Activated naive CD4-positive, alpha-beta T cell treated with anti-CD3 and anti-CD28 coated beads for 36 hours (primary cell): Measurements from ENCODE around the gene CLCN5. TPM values are rescaled to one million over a fixed set of nuclear protein-coding genes. Genes with fewer than 3 reads are reported as not detected.

Experiments
- CTCF ChIA-PET: fragments of 350-600 bp; sonication (Branson Sonifier 250); formaldehyde crosslinking; loops from one replicate; lab custom pipeline; 2021; ENCODE audit warnings: antibody characterized with exemption; lab: Charles Lee
- DNase-seq: peaks from one replicate; pipeline ENCODE4 v3.0.0-alpha.2; 2020
- H3K27ac Mint-ChIP-seq: one replicate; pipeline ENCODE4 v1.8.0; 2021; ENCODE audit warnings: mild to moderate bottlenecking, mixed read lengths
- H3K27me3 Mint-ChIP-seq: one replicate; pipeline ENCODE4 v1.8.0; 2021; ENCODE audit warnings: low read depth, mixed read lengths
- H3K36me3 Mint-ChIP-seq: one replicate; pipeline ENCODE4 v1.8.0; 2021; ENCODE audit warnings: low read depth, mixed read lengths
- H3K4me1 Mint-ChIP-seq: one replicate; pipeline ENCODE4 v1.8.0; 2021; ENCODE audit warnings: low read depth, mixed read lengths
- H3K4me3 Mint-ChIP-seq: one replicate; pipeline ENCODE4 v1.8.0; 2021; ENCODE audit warnings: mild to moderate bottlenecking, moderate library complexity, mixed read lengths
- H3K9me3 Mint-ChIP-seq: one replicate; pipeline ENCODE4 v1.8.0; 2021; ENCODE audit warnings: mixed read lengths
- intact Hi-C: fragments of 100-400 bp; cut with micrococcal nuclease; formaldehyde crosslinking; loops from one replicate; pipeline ENCODE4 v1.15.1; 2023
- total RNA-seq, 2 experiments: library from RNA; stranded (reverse); gene quantifications; one replicate each; pipeline ENCODE4 v1.2.3, GENCODE V29; 2021

CLCN5 gene
- 1 to 10 TPM; 2.6 to 3.6 TPM for total RNA-seq

- CTCF ChIA-PET: interaction anchor here (0.9 to 3.8 kb wide), 4 partner anchors 39 to 658 kb away, joined by 4 to 23 read pairs (median 8); partner anchors contain the start of gene USP27X
- H3K4me3 Mint-ChIP-seq: peak within 1 kb of the TSS; percentile 73
- peaks cover 7% of the 10 kb centered on the region for H3K4me1 Mint-ChIP-seq
- no peaks in the 10 kb centered on the region for H3K27me3 Mint-ChIP-seq
- no peaks in the 10 kb centered on the region for H3K9me3 Mint-ChIP-seq
- peaks cover 13% of the 10 kb centered on the region for H3K36me3 Mint-ChIP-seq
- H3K27ac Mint-ChIP-seq: peak within 1 kb of the TSS; percentile 76
- intact Hi-C loops: loop anchor here (1.0 to 10.0 kb wide), 5 partner anchors 43 to 1118 kb away; partner anchors contain the start of genes CCNB3, HDAC6 and USP27X
- peak; percentile 95 for DNase-seq
Measured at GRCh38 chrX:49922291-49923241, at the start of gene CLCN5. CLCN5 (plus strand) TSS chrX:49922596; CDS start chrX:49925299, 2,703 bp downstream.

GRCh38 chrX:49876750-49877149 lies 45.6 kb upstream of the CLCN5 start:
- DNase-seq: peak; percentile 45
- H3K9me3 Mint-ChIP-seq: no peaks in the 10 kb centered on the region
- intact Hi-C loops: loop anchor here (1.0 to 5.0 kb wide), 6 partner anchors 36 to 944 kb away; partner anchors contain the start of genes GPKOW and PRICKLE3
- no peaks in the 10 kb centered on the region for H3K27me3 Mint-ChIP-seq
- H3K27ac Mint-ChIP-seq: peak overlapping the region; percentile 41
- peaks cover 1% of the 10 kb centered on the region for H3K36me3 Mint-ChIP-seq
- peaks cover 24% of the 10 kb centered on the region for H3K4me1 Mint-ChIP-seq
- H3K4me3 Mint-ChIP-seq: no peak overlapping the region
- CTCF ChIA-PET: interaction anchor here (0.8 to 3.3 kb wide), 3 partner anchors 39 to 114 kb away, joined by 3 to 16 read pairs (median 3); no protein-coding TSS in a partner anchor

- Mint-ChIP-seq H3K27ac (no peak overlapping the region), H3K4me1 (peaks cover 28% of the 10 kb centered on the region), H3K27me3 (no peaks in the 10 kb centered on the region), H3K36me3 (peaks cover 1% of the 10 kb centered on the region), H3K4me3 (no peak overlapping the region), H3K9me3 (no peaks in the 10 kb centered on the region)
- intact Hi-C loops: loop anchor here (1.0 to 5.0 kb wide), 5 partner anchors 116 to 945 kb away; partner anchors contain the start of genes GPKOW and PRICKLE3
- no peak for DNase-seq
- CTCF ChIA-PET: interaction anchor here (0.6 to 3.3 kb wide), 5 partner anchors 40 to 723 kb away, joined by 3 to 16 read pairs (median 3); no protein-coding TSS in a partner anchor
Measured at GRCh38 chrX:49877397-49878101, 44.8 kb upstream of the CLCN5 start.

GRCh38 chrX:49878128-49878833 lies 44.1 kb upstream of the CLCN5 start:
- H3K9me3 Mint-ChIP-seq: no peaks in the 10 kb centered on the region
- peaks cover 1% of the 10 kb centered on the region for H3K36me3 Mint-ChIP-seq
- no peak for DNase-seq
- peak overlapping the region; percentile 66 for H3K4me3 Mint-ChIP-seq
- intact Hi-C loops: loop anchor here (5.0 kb wide), 4 partner anchors 691 to 946 kb away; partner anchors contain the start of genes GPKOW and PRICKLE3
- no peaks in the 10 kb centered on the region for H3K27me3 Mint-ChIP-seq
- H3K4me1 Mint-ChIP-seq: peaks cover 32% of the 10 kb centered on the region
- H3K27ac Mint-ChIP-seq: peak overlapping the region; percentile 76
- CTCF ChIA-PET: interaction anchor here (0.6 to 3.3 kb wide), 5 partner anchors 40 to 723 kb away, joined by 3 to 16 read pairs (median 3); partner anchors contain the start of gene CLCN5

GRCh38 chrX:49878834-49879655 lies 43.4 kb upstream of the CLCN5 start, which contains the start of gene USP27X:
USP27X (plus strand) TSS chrX:49879484; CDS start chrX:49880308, 824 bp downstream.
- intact Hi-C loops: loop anchor here (1.0 to 5.0 kb wide), 5 partner anchors 43 to 947 kb away; partner anchors contain the start of genes CLCN5, GPKOW and PRICKLE3
- H3K9me3 Mint-ChIP-seq: no peaks in the 10 kb centered on the region
- peaks cover 1% of the 10 kb centered on the region for H3K36me3 Mint-ChIP-seq
- H3K4me3 Mint-ChIP-seq: peak within 1 kb of the TSS; percentile 74
- H3K27ac Mint-ChIP-seq: peak within 1 kb of the TSS; percentile 76
- H3K27me3 Mint-ChIP-seq: no peaks in the 10 kb centered on the region
- CTCF ChIA-PET: interaction anchor here (0.6 to 3.3 kb wide), 4 partner anchors 40 to 979 kb away, joined by 3 to 16 read pairs (median 6); partner anchors contain the start of gene CLCN5
- H3K4me1 Mint-ChIP-seq: peaks cover 32% of the 10 kb centered on the region
- peak; percentile 77 for DNase-seq

GRCh38 chrX:49879656-49880277 lies 42.6 kb upstream of the CLCN5 start:
- H3K4me3 Mint-ChIP-seq: peak overlapping the region; percentile 74
- H3K27me3 Mint-ChIP-seq: no peaks in the 10 kb centered on the region
- DNase-seq: peak; percentile 7
- intact Hi-C loops: loop anchor here (1.0 to 5.0 kb wide), 5 partner anchors 43 to 947 kb away; partner anchors contain the start of genes CLCN5, GPKOW and PRICKLE3
- peaks cover 32% of the 10 kb centered on the region for H3K4me1 Mint-ChIP-seq
- CTCF ChIA-PET: interaction anchor here (1.4 to 2.3 kb wide), 2 partner anchors 41 to 42 kb away, joined by 3 to 8 read pairs; partner anchors contain the start of gene CLCN5
- peaks cover 1% of the 10 kb centered on the region for H3K36me3 Mint-ChIP-seq
- H3K9me3 Mint-ChIP-seq: no peaks in the 10 kb centered on the region
- H3K27ac Mint-ChIP-seq: no peak overlapping the region

- Mint-ChIP-seq H3K9me3 (no peaks in the 10 kb centered on the region), H3K27me3 (no peaks in the 10 kb centered on the region), H3K27ac (no peak overlapping the region), H3K36me3 (peaks cover 1% of the 10 kb centered on the region), H3K4me3 (peak overlapping the region; percentile 41), H3K4me1 (peaks cover 32% of the 10 kb centered on the region)
- CTCF ChIA-PET: interaction anchor here (2.3 kb wide), 1 partner anchor 41 kb away, joined by 8 read pairs; the partner anchor contains the start of gene CLCN5
- intact Hi-C loops: no loop called here
- no peak for DNase-seq
Measured at GRCh38 chrX:49880668-49881067, 41.7 kb upstream of the CLCN5 start.

- Mint-ChIP-seq H3K4me1 (peaks cover 21% of the 10 kb centered on the region), H3K27me3 (no peaks in the 10 kb centered on the region), H3K4me3 (no peak overlapping the region), H3K9me3 (no peaks in the 10 kb centered on the region), H3K36me3 (peaks cover 1% of the 10 kb centered on the region), H3K27ac (no peak overlapping the region)
- intact Hi-C loops: loop anchor here (1.0 kb wide), 2 partner anchors 31 to 35 kb away; no protein-coding TSS in a partner anchor
- CTCF ChIA-PET: interaction anchor here (0.7 to 2.6 kb wide), 9 partner anchors 28 to 537 kb away, joined by 3 to 23 read pairs (median 4); partner anchors contain the start of gene CLCN5
- peak; percentile 73 for DNase-seq
Measured at GRCh38 chrX:49884290-49884862, 38.0 kb upstream of the CLCN5 start.

GRCh38 chrX:49892542-49892941 lies 29.9 kb upstream of the CLCN5 start:
- H3K27me3 Mint-ChIP-seq: peaks cover 4% of the 10 kb centered on the region

GRCh38 chrX:49896951-49897350 lies 25.4 kb upstream of the CLCN5 start:
- no peaks in the 10 kb centered on the region for H3K4me1 Mint-ChIP-seq
- H3K36me3 Mint-ChIP-seq: peaks cover 6% of the 10 kb centered on the region
- intact Hi-C loops: no loop called here
- no peak for DNase-seq
- CTCF ChIA-PET: no interaction called here
- no peak overlapping the region for H3K4me3 Mint-ChIP-seq
- H3K27me3 Mint-ChIP-seq: peaks cover 6% of the 10 kb centered on the region
- peaks cover 10% of the 10 kb centered on the region for H3K9me3 Mint-ChIP-seq
- no peak overlapping the region for H3K27ac Mint-ChIP-seq

More at GRCh38 chrX:49892542-49892941, 29.9 kb upstream of the CLCN5 start:
- intact Hi-C loops: no loop called here
- H3K27ac Mint-ChIP-seq: no peak overlapping the region
- H3K9me3 Mint-ChIP-seq: peaks cover 9% of the 10 kb centered on the region
- H3K4me1 Mint-ChIP-seq: no peaks in the 10 kb centered on the region
- no peak overlapping the region for H3K4me3 Mint-ChIP-seq
- CTCF ChIA-PET: no interaction called here
- H3K36me3 Mint-ChIP-seq: peaks cover 6% of the 10 kb centered on the region
- no peak for DNase-seq
